Mesenchymal stem cell (in vitro differentiated cells and primary cell): Measurements from ENCODE around the gene HNRNPM.
"Not testable (repeated sequence)": the region's sequence is repeated elsewhere in the genome, so short reads cannot be mapped to it uniquely, and the experiment has no call there.

Experiments used
- DNase-seq: peaks from one replicate; pipeline ENCODE4 v3.0.0-alpha.2; 2013
- H2AFZ ChIP-seq: one replicate; pipeline ENCODE4 v1.6.1; 2013; ENCODE audit warnings: low read depth, mild to moderate bottlenecking, control low read depth, inconsistent platforms, low read length, moderate library complexity
- H2AK5ac ChIP-seq: 2 replicates; pipeline ENCODE4 v1.6.1; 2013; ENCODE audit warnings: low read length, moderate library complexity, mild to moderate bottlenecking, inconsistent platforms; ENCODE audit not compliant: severe bottlenecking
- H2BK120ac ChIP-seq: one replicate; pipeline ENCODE4 v1.6.1; 2013; ENCODE audit warnings: low read depth, mild to moderate bottlenecking, inconsistent platforms, low read length, moderate library complexity
- H2BK12ac ChIP-seq, 2 experiments: one replicate each; pipeline ENCODE4 v1.6.1; 2013; ENCODE audit warnings: inconsistent platforms in 2 of 2, low read length in 2 of 2, mild to moderate bottlenecking in 2 of 2, moderate library complexity in 2 of 2, control low read depth in 1 of 2
- H2BK15ac ChIP-seq: one replicate; pipeline ENCODE4 v1.6.1; 2013; ENCODE audit warnings: mild to moderate bottlenecking, low read depth, inconsistent platforms; ENCODE audit not compliant: poor library complexity, severe bottlenecking
- H2BK5ac ChIP-seq: 2 replicates; pipeline ENCODE4 v1.6.1; 2013; ENCODE audit warnings: low read depth, mild to moderate bottlenecking, low read length, control low read depth, inconsistent platforms; ENCODE audit not compliant: poor library complexity, severe bottlenecking
- H3K14ac ChIP-seq, 2 experiments: one replicate each; pipeline ENCODE4 v1.6.1; 2013; ENCODE audit warnings: inconsistent platforms in 2 of 2, low read length in 2 of 2, control low read depth in 1 of 2, mild to moderate bottlenecking in 1 of 2, moderate library complexity in 1 of 2
- H3K18ac ChIP-seq, 2 experiments: one replicate each; pipeline ENCODE4 v1.6.1; 2013; ENCODE audit warnings: inconsistent platforms in 2 of 2, low read length in 2 of 2, control low read depth in 1 of 2, low read depth in 1 of 2, mild to moderate bottlenecking in 1 of 2
- H3K23ac ChIP-seq, 2 experiments: one replicate each; pipeline ENCODE4 v1.6.1; 2013; ENCODE audit warnings: inconsistent platforms in 2 of 2, low read length in 2 of 2, mild to moderate bottlenecking in 2 of 2, moderate library complexity in 2 of 2, control low read depth in 1 of 2
- H3K27ac ChIP-seq: 2 replicates; pipeline ENCODE4 v1.5.1; 2013; ENCODE audit warnings: mild to moderate bottlenecking, moderate library complexity, low read length, control low read depth, inconsistent platforms; ENCODE audit not compliant: poor library complexity, severe bottlenecking
- H3K27me3 ChIP-seq, 2 experiments: 2 replicates each; pipeline versions ENCODE4 v1.6.1 to v1.7.0; 2013; ENCODE audit warnings: low read length in 2 of 2, mild to moderate bottlenecking in 2 of 2, moderate library complexity in 2 of 2, control low read depth in 1 of 2, inconsistent platforms in 1 of 2; ENCODE audit not compliant: control insufficient read depth in 1 of 2, insufficient read depth in 1 of 2
- H3K36me3 ChIP-seq, 2 experiments: 2 replicates each; pipeline versions ENCODE4 v1.6.1 to v1.7.0; 2013; ENCODE audit warnings: low read length in 2 of 2, control low read depth in 1 of 2, inconsistent platforms in 1 of 2, low read depth in 1 of 2, mild to moderate bottlenecking in 1 of 2; ENCODE audit not compliant: insufficient read depth in 2 of 2, control insufficient read depth in 1 of 2
- H3K4ac ChIP-seq, 2 experiments: one replicate each; pipeline ENCODE4 v1.6.1; 2013; ENCODE audit warnings: inconsistent platforms in 2 of 2, low read length in 2 of 2, mild to moderate bottlenecking in 2 of 2, moderate library complexity in 2 of 2, control low read depth in 1 of 2, low read depth in 1 of 2
- H3K4me1 ChIP-seq: 2 replicates; pipeline ENCODE4 v1.6.1; 2013; ENCODE audit warnings: low read depth, low read length, control low read depth; ENCODE audit not compliant: control insufficient read depth, insufficient read depth
- H3K4me2 ChIP-seq: 2 replicates; pipeline ENCODE4 v1.6.1; 2013; ENCODE audit warnings: low read length, mild to moderate bottlenecking, inconsistent platforms; ENCODE audit not compliant: poor library complexity, severe bottlenecking
- H3K4me3 ChIP-seq, 2 experiments: 2 replicates each; pipeline versions ENCODE4 v1.5.1 to v1.7.0; 2013; ENCODE audit warnings: low read length in 2 of 2, mild to moderate bottlenecking in 2 of 2, control low read depth in 1 of 2, low read depth in 1 of 2; ENCODE audit not compliant: insufficient read depth in 1 of 2
- H3K79me1 ChIP-seq: replicated peaks from 2 replicates; pipeline ENCODE4 v1.6.1; 2013; ENCODE audit warnings: mild to moderate bottlenecking, control low read depth, low read length, inconsistent platforms; ENCODE audit not compliant: poor library complexity, severe bottlenecking
- H3K9ac ChIP-seq: 2 replicates; pipeline ENCODE4 v1.7.0; 2013; ENCODE audit warnings: mild to moderate bottlenecking, low read length, moderate library complexity
- H3K9me3 ChIP-seq: 2 replicates; pipeline ENCODE4 v1.7.0; 2013; ENCODE audit warnings: mild to moderate bottlenecking, low read length; ENCODE audit not compliant: control insufficient read depth
- H4K8ac ChIP-seq: one replicate; pipeline ENCODE4 v1.6.1; 2013; ENCODE audit warnings: inconsistent platforms, mild to moderate bottlenecking, low read length, moderate library complexity
- H4K91ac ChIP-seq: one replicate; pipeline ENCODE4 v1.6.1; 2013; ENCODE audit warnings: mild to moderate bottlenecking, low read length, inconsistent platforms
- WGBS: methylation state at CpG from one replicate; pipeline ENCODE4 v1.1.7; 2013; ENCODE audit warnings: mixed read lengths; 5-methylcytosine and 5-hydroxymethylcytosine counted together

HNRNPM gene

DNA sequence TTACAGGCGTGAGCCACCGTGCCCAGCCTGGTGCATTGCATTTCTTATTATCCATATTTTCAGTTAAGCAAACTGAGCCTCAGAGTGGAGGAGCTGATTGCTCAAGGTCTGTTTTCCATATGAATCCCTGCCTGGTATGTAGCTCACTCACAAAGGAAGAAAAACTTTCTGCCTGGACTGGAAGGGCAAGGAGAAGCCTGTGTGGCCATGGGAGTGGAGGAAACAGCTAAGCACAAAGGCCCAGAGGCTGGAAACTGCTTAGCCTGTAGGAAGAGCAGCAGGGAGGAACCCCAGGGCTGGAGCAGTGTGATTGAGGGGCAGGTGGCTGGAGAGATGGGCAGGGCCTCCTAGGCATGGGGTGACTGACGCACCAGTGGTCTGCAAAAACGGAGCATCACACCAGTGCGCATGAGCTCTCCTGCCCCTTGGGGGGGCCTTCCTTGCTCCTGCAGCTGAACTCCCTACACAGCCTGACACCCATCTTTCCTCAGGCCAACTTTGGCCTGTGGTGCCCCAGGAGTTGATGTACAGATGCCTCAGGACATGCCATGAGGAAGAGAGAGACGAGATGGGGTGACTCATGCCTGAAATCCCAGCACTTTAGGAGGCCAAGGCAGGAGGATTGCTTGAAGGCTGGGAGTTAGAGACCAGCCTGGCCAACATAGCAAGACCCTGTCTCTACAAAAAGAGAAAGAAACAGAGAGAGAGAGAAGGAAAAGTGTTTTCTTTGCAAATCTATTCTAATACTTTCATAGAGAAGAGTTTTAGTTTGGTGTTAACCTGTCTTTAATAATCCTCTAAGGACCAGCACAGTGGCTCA, 2.8 kb upstream of the HNRNPM start:
- Histone ChIP-seq H3K4me1 (peaks cover 7% of the 10 kb centered on the region), H2BK5ac (no peak overlapping the region), H3K14ac (no peak overlapping the region), H2AFZ (no peak overlapping the region), H3K79me1 (no peaks in the 10 kb centered on the region), H3K4me3 (no peak overlapping the region), H3K9me3 (no peaks in the 10 kb centered on the region), H3K4ac (no peak overlapping the region), H2BK12ac (no peak overlapping the region), H3K36me3 (peaks cover 6 to 12% of the 10 kb centered on the region in 2 experiments), H2BK15ac (no peak overlapping the region), H2BK120ac (no peak overlapping the region), H3K23ac (peak overlapping the region in 1 of 2 experiments; percentile 74), H4K91ac (no peak overlapping the region), H3K4me2 (no peak overlapping the region), H3K9ac (no peak overlapping the region), H3K18ac (no peak overlapping the region), H3K27me3 (no peaks in the 10 kb centered on the region), H3K27ac (no peak overlapping the region), H2AK5ac (no peak overlapping the region), H4K8ac (no peak overlapping the region)
- WGBS = 83% methylated on average over 6 of the region's 6 CpGs
- DNase-seq = no peak

DNA sequence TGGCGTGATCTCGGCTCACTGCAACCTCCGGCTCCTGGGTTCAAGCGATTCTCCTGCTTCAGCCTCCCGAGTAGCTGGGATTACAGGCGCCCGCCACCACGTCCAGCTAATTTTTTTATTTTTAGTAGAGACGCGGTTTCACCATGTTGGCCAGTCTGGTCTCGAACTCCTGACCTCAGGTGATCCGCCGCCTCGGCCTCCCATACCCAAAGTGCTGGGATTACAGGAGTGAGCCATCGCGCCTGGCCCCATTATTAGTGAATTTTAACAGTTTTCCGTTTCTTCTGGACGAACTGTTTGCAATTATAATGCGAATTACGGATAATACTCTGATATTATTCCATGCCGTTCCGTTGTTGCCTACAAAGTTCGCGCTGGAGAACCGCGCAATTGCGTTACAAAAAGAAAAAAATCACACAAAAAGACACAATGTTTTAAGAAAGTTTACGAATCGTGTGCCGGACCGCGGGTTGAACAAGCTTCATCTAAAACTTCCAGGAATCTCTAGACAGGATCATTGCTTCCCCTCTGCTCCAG, 567 bp upstream of the HNRNPM start:
- H3K27ac ChIP-seq = peak overlapping the region; percentile 90
- H2AFZ ChIP-seq = peak overlapping the region; percentile 51
- not testable (repeated sequence) for H3K23ac ChIP-seq, DNase-seq, H2AK5ac ChIP-seq, H4K91ac ChIP-seq, H2BK5ac ChIP-seq, H3K79me1 ChIP-seq, H3K9me3 ChIP-seq, H3K14ac ChIP-seq, H2BK15ac ChIP-seq, H3K27me3 ChIP-seq, H2BK12ac ChIP-seq
- peaks cover 10% of the 10 kb centered on the region for H3K4me1 ChIP-seq
- peak overlapping the region; percentile 34 for H2BK120ac ChIP-seq
- peak overlapping the region in 1 of 2 experiments; percentile 61 for H3K4ac ChIP-seq
- peak overlapping the region; percentile 81 for H3K4me2 ChIP-seq
- H3K9ac ChIP-seq = peak overlapping the region; percentile 98
- peak overlapping the region; percentile 73 to 83 for H3K18ac ChIP-seq
- H3K36me3 ChIP-seq = peaks cover 4 to 16% of the 10 kb centered on the region in 2 experiments
- peak overlapping the region; percentile 72 for H4K8ac ChIP-seq
- H3K4me3 ChIP-seq = peak overlapping the region; percentile 40 to 89
- WGBS = 47% methylated on average over 32 of the region's 32 CpGs

DNA sequence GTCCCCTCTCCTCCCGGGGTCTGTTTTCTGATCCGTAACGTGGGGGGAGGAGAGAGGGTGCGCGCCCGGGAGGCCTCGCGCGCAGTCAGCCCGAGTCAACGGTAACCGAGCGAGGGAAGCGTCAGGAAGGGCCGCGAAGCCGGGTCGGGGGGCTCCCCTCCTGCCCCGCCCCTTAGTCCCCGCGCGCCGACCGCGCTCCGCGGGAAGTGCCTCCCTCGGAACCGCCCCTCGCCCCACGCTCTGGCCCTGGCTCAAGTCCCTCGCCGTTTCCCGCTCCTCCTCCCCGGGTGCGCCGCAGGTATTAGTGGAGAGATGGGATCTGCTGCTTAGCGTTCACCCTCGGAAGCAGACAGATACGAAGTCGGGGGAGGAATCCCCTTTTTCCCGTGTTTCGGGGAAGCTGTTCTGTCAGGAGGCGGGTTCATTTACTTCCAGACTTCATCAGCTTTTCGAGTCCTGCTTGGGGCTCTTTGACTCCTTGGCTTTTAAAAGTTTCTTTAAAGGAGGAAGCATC, 770 bp downstream of the HNRNPM start:
- peak overlapping the region in 1 of 2 experiments; percentile 100 for H3K14ac ChIP-seq
- H2AFZ ChIP-seq = no peak overlapping the region
- H3K4me3 ChIP-seq = peak overlapping the region; percentile 89 to 98
- peak overlapping the region; percentile 37 to 94 for H3K18ac ChIP-seq
- no peak overlapping the region for H2AK5ac ChIP-seq
- under 1% methylated on average over 34 of the region's 45 CpGs for WGBS
- no peak overlapping the region for H4K8ac ChIP-seq
- H4K91ac ChIP-seq = peak overlapping the region; percentile 11
- peak; percentile 51 for DNase-seq
- no peaks in the 10 kb centered on the region for H3K9me3 ChIP-seq
- peak overlapping the region in 1 of 2 experiments; percentile 57 for H3K23ac ChIP-seq
- H3K27ac ChIP-seq = no peak overlapping the region
- H3K79me1 ChIP-seq = no peaks in the 10 kb centered on the region
- H3K4ac ChIP-seq = peak overlapping the region; percentile 98 to 99
- H3K4me1 ChIP-seq = peaks cover 18% of the 10 kb centered on the region
- peaks cover 4 to 16% of the 10 kb centered on the region in 2 experiments for H3K36me3 ChIP-seq
- H2BK5ac ChIP-seq = peak overlapping the region; percentile 96
- H2BK12ac ChIP-seq = peak overlapping the region in 1 of 2 experiments; percentile 15
- peak overlapping the region; percentile 83 for H2BK120ac ChIP-seq
- peak overlapping the region; percentile 98 for H3K9ac ChIP-seq
- H2BK15ac ChIP-seq = no peak overlapping the region
- no peaks in the 10 kb centered on the region for H3K27me3 ChIP-seq
- H3K4me2 ChIP-seq = peak overlapping the region; percentile 94

DNA sequence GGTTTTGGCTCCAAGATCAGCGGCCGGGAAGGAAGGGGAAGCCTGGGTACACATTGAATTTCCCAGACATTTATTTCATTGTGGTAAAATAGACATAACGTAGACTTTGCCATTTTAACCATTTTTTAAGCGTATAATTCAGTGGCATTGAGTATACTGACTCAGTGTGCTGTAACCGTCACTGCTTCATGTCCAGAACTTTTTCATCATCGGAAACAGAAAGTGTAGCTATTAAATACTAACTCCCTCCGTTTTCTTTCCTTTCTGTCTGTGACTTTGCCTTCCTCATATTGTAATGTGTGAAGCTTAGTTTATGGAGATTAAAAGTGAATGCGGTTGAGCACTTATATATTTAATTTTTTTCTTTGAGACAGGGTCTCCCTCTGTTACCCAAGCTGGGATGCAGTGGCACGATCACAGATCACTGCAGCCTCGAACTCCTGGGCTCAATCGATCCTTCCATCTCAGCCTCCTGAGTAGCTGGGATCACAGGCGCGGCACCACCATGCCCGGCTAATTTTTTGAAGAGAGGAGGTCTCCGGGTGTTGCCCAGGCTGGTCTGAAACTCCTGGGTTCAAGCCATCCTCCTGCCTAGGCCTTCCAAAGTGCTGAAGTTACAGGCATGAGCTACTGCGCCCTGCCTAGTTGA, 1.4 kb downstream of the HNRNPM start:
- Histone ChIP-seq H2BK15ac (no peak overlapping the region), H3K9ac (peak overlapping the region; percentile 98), H3K27me3 (no peaks in the 10 kb centered on the region), H4K91ac (no peak overlapping the region), H3K36me3 (peaks cover 4 to 16% of the 10 kb centered on the region in 2 experiments), H3K79me1 (no peaks in the 10 kb centered on the region), H2AFZ (no peak overlapping the region), H3K4me3 (peak overlapping the region in 1 of 2 experiments; percentile 89), H3K4me2 (peak overlapping the region; percentile 94), H2BK5ac (no peak overlapping the region), H3K14ac (no peak overlapping the region), H3K4me1 (peaks cover 22% of the 10 kb centered on the region), H3K4ac (no peak overlapping the region), H3K18ac (no peak overlapping the region), H2BK12ac (no peak overlapping the region), H3K9me3 (no peaks in the 10 kb centered on the region), H3K23ac (no peak overlapping the region), H2BK120ac (no peak overlapping the region), H4K8ac (no peak overlapping the region), H3K27ac (no peak overlapping the region), H2AK5ac (no peak overlapping the region)
- WGBS = 59% methylated on average over 12 of the region's 16 CpGs
- DNase-seq = peak; percentile 43
